T follicular helper cell (primary cell): ENCODE measurements around the gene DIP2C.
"Not testable (repeated sequence)": the region's sequence is repeated elsewhere in the genome, so short reads cannot be mapped to it uniquely, and the experiment has no call there.

Source experiments
- DNase-seq: peaks from one replicate; pipeline ENCODE4 v3.0.0-alpha.2; 2020; ENCODE audit warnings: low read depth

Gene DIP2C

DNA sequence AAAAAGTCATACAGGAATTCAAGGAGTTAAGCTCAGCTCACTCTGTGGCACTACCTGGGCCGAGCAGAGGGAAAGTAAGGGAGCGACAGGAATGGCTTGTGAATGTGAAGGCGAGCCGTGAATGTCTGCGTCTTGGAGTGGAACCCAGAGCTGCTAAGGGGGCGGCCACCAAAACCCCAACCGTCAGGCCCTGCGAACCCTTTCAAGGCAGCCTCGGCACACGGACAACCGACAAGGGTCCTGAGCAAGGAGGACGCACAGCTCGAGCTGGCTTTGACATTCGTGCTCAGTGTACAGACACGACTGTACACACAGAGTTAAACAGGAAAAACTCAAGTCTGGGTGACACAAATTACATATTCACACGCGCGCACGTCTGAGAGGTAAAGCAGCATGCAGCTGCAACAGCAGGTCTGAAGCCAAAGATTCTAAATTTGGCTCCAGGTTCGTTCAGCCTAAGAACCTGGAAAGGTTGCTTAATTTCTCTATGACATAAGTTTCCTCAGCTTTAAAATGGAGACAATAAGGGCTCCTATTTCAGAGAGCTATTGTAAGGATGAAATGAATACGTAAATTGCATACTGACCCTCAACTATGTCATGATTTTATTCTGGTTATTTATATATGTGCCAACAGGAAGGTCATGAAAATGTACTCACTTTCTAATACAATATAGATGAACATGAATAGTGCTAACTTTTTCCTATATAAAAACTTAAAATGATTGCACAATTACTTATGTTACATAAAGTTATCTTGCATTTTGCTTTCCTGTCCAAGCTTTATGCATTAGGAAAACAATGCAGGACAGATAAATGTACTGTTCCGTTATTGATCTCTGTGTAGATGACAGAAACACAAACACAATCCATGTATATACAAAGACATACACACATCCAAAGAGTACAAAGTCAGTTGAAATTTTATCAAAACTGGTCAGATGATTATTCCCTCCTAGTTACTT lies 361.3 kb downstream of the DIP2C start:
- DNase-seq = no peak

- DNase-seq = no peak
Measured at GRCh38 chr10:326894-327635, 362.4 kb downstream of the DIP2C start.

DNA sequence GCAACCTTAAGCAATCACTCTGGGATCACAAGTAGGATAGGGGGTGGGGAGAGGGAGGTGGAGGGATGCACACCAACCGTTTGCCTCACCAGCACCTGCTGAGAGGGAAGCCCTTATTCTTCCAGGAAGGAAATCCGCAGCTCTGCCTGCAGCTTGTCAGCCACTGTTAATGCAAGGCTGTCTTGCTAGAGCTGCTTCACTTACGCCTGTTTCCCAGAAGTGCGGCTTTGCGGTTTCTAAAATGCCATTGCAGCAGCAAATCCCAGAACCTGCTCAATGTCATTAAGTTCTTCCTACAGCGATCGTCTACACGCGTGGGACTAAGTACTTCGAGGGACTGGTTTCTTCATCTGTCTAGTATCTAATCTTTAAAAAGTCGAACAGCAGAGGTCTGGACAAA lies 363.1 kb downstream of the DIP2C start:
- no peak for DNase-seq

DNA sequence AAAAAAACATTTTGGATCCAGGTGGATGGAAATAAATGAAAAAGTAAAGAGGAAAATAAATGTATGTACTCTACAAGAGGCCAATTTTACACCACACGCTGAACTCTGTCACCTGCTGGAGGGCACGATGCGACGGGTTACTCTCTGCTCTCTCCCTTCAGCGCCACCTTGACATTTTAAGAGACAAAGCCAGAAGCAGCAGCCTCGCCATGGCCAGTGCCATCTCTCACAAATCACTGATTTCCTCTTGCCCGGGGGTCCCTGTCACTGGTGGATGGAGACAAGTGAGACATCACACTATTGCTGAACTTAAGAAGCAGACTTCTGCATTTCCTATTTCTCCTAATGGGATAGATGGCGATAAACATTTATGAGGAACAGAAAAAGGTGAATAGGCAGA lies 364.2 kb downstream of the DIP2C start:
- no peak for DNase-seq

DNA sequence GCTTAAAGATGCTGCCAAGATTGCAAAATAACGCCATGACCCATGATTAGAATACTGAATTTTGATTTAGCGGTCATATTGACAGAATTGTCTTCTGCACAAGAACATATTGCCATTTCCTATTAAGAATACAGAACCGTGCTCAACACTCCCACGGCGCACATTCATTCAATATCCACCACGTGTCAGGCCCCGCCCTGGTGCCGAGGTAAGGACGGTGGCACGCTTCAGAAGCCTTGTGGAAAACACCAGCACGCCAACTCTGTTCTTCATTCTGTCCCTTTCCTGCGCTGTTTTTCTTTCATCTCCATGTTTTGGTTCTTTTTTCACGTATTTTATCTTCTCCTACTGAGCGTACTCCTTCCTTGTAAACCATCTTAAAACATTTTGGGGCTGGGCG lies 364.9 kb downstream of the DIP2C start:
- no peak for DNase-seq

DNA sequence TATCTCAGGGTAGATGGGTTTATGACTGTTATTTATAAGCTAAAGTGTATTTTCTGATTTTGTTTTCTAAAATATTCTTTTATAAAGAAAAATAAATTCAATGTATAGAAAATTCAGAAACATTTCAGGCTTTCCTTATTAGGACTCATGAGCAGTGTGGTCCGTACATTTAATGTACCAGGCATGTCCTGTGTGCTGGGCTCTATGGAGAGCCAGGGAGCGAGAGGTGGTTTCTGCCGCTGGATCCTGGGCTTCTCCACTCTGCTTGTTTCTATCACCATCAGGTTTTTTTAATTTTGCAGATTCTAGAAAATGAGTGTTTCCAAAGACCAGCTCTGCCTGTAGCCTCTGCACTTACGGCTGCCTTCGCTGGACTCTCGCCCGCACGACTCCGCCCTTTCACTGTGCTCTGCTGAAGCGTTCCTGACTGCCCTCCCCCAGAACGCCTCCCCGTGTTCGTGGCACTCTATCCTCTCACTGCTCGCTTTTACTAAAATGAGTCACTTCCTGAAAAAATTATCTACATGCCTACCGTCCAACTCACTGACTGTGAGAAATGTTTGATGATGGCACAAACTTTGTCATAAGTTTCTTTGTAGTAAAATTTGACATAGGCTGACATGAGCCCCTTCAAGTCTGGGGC lies 365.7 kb downstream of the DIP2C start:
- DNase-seq = peak; percentile 33

DNA sequence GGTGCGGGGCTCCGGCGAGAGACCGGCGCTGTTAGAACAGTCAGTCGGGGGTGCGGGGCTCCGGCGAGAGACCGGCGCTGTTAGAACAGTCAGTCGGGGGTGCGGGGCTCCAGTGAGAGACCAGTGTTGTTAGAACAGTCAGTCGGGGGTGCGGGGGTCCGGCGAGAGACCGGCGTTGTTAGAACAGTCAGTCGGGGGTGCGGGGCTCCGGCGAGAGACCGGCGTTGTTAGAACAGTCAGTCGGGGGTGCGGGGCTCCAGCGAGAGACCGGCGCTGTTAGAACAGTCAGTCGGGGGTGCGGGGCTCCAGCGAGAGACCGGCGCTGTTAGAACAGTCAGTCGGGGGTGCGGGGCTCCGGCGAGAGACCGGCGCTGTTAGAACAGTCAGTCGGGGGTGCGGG lies 366.4 kb downstream of the DIP2C start:
- not testable (repeated sequence) for DNase-seq

- DNase-seq = no peak
Measured at GRCh38 chr10:320771-321170, 368.7 kb downstream of the DIP2C start.

DNA sequence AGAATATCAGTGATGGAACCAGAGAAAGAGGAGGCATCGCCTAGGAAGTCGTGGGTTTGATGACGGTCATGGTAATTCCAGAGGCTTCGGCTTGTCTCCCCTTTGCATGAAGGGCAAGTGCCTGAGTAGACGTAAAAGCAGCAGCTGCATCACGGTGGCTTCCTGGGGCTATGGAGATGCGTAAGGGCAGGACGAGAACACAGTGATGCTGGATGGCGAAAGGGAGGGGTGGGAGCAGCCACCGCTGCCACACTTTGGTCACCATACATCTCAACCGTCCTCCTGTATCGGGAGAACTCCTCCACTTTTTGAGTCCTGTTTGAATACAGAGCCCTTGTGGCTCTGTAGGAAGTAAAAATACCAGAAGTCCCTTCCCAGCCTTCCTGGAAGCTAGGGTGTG lies 371.5 kb downstream of the DIP2C start:
- no peak for DNase-seq

GRCh38 chr10:317271-317769 lies 372.1 kb downstream of the DIP2C start:
- DNase-seq = no peak

GRCh38 chr10:316390-316789 lies 373.1 kb downstream of the DIP2C start:
- no peak for DNase-seq

GRCh38 chr10:314871-315270 lies 374.6 kb downstream of the DIP2C start:
- no peak for DNase-seq

GRCh38 chr10:314381-314780 lies 375.1 kb downstream of the DIP2C start:
- no peak for DNase-seq

GRCh38 chr10:311901-312665 lies 377.4 kb downstream of the DIP2C start:
- DNase-seq = no peak

- no peak for DNase-seq
Measured at GRCh38 chr10:310976-311639, 378.4 kb downstream of the DIP2C start.

DNA sequence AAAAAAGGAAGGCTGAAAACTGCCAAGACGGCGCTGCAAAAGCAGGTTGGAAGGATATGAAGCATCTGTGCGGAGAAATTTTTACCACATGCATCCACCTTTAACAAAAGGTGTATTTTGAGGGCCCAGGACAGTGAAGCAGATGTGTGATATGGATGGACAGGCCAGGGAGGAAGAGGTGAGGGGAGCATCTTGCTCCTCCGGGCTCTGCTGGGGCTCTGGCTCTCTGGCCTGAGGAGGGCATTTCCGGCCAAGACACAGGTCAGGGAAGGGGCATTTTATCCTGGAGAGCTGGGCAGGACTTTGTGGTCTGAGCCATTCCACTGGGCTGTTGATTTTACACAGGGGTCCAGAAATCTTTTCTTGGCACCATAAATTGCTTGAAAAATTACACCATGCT lies 379.1 kb downstream of the DIP2C start:
- no peak for DNase-seq

DNA sequence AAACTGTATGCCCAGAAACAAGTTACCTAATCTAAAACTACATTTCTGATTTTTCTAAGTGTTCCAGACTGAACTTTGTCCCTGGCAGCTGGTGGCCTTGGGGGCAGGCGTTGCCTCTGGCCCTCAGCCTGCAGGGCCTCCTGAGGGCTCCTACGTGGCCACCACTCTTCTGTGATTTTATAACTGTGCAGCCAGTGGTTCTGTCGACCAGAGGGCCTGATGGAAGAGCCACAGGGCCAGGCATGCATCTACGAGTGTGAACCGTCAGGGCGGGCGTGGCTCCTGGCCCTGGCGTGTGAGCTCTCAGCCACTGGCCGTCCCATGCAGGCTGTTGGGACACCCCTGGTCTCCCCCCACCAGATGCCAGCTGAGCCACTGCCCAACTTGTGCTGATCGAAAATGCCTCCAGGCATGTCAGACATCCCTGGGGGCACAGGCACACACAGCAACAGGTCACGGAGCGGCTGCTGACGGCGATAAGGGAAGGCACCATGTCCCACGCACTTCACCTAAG lies 380.8 kb downstream of the DIP2C start:
- no peak for DNase-seq

DNA sequence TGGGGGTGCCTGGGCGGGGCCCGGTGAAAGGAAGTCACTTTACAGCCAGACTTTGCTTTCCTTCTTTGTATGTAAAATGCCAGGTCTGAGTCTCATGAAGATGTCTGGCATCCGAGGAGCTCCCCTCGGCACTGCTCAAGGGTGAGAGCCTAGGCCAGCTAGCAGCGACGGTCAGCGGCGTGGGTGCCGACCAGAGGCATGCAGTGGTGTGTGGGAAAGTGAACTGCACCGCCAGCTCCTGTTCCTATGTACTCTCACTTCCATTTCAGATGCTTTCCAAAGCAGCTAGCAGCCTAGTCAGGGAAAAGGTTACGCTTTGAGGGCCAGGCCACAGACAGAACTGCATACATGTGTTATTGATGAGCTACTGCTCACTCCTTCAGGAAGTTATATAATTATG lies 381.4 kb downstream of the DIP2C start:
- no peak for DNase-seq

DNA sequence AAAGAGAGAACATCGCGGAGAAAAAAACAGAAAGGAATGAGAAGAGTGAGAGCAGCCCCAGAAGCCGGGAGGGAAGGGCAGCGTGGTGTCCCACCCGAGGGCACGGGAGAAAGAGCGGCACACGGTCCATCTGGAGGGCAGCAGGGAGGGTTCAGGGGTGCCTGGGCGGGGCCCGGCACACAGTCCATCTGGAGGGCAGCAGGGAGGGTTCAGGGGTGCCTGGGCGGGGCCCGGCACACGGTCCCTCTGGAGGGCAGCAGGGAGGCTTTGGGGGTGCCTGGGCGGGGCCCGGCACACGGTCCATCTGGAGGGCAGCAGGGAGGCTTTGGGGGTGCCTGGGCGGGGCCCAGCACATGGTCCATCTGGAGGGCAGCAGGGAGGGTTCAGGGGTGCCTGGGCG lies 381.8 kb downstream of the DIP2C start:
- DNase-seq = no peak

- no peak for DNase-seq
Measured at GRCh38 chr10:306675-307185, 382.7 kb downstream of the DIP2C start.
